ENCODE measurements around the gene GNG4.
"Not testable (repeated sequence)": the region's sequence is repeated elsewhere in the genome, so short reads cannot be mapped to it uniquely, and the experiment has no call there.

Gene GNG4

DNA sequence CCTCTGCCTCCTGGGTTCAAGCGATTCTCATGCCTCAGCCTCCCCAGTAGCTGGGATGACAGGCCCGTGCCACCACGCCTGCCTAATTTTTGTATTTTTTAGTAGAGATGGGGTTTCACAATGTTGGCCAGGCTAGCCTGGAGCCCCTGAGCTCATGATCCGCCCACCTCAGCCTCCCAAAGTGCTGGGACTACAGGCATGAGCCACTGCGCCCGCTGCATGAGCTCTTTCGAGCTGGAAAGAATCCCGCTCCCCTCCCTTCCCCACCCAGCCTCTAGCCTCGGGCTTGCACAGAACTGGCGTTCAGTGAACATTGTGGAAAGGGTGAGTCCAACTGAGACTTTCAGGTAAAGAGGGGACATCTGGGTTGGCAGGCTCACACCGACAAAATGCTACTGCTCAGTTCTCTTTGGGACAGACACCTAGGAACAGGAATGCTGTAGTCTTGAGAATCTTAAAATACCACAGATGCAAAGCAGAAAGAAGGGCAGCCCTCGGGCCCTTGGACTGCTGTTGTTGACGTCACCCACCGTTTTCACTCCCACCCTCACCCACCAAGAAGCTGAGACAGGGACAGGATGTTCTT, 9.7 kb upstream of the GNG4 start:
- Mint-ChIP-seq H3K9me3 (peaks cover 7% of the 10 kb centered on the region), H3K4me1 (no peaks in the 10 kb centered on the region), H3K27me3 (peaks cover 25% of the 10 kb centered on the region), H3K4me3 (no peak overlapping the region), H3K36me3 (peaks cover 28% of the 10 kb centered on the region), H3K27ac (no peak overlapping the region)
- no peak for ATAC-seq

DNA sequence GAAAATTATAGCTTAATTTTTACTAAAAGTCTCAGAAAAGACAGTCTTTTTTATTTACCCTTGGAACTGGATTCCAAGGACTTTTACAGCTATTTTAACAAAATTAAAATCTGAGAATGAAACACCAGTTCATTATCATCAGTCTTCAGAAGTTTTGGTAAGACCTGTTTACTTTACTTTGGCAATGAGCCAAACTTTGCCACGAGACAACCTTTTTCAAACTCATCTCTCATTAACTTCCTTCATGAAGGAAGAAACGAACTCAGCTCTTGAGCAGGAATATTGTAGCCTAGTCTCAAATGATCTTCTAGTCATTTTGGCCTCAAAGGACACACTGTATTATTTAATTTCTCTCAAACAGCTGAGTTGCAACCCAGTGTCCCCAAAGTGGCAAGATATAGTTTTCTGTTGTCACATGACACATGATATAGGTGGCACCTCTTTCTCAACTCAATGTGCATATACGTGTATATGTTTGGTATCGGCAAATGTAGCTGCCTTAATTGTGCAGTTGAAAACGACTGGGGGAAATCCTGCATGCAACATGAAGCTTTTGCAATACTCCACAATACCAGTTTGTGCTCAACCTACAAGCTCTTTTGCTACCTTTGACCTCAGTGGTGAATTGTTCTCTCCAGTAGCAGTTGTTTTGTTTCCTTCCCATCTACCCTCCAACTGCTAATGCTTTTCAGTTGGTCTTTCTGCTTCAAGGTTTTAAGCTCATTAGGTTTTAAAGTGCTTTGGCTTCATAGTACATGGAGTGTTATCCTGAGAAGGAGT, 8.4 kb upstream of the GNG4 start:
- H3K4me3 Mint-ChIP-seq = no peak overlapping the region
- H3K36me3 Mint-ChIP-seq = peaks cover 22% of the 10 kb centered on the region
- peaks cover 9% of the 10 kb centered on the region for H3K9me3 Mint-ChIP-seq
- H3K4me1 Mint-ChIP-seq = no peaks in the 10 kb centered on the region
- ATAC-seq = no peak
- H3K27ac Mint-ChIP-seq = no peak overlapping the region
- H3K27me3 Mint-ChIP-seq = peaks cover 38% of the 10 kb centered on the region

DNA sequence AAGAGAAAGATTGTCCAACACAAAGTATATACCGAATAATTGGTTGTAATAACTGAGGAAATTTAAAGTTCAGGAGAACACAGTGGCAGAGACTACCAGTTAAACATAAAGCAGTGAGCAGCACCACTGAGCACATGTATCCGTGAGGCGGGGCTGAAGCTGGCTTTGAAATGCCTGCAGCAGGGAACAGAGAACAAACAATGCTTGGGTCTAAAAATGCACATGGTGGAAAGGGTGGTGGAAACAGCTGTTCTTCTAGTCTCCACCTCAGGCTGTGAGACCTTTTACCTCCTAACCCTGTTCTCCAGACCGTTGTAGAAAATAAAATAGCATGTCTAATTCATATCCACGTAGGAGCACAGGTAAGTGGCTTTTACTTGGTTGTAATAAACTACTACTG, 7.7 kb upstream of the GNG4 start:
- H3K36me3 Mint-ChIP-seq = peaks cover 17% of the 10 kb centered on the region
- H3K9me3 Mint-ChIP-seq = peaks cover 11% of the 10 kb centered on the region
- no peak overlapping the region for H3K4me3 Mint-ChIP-seq
- no peak overlapping the region for H3K27ac Mint-ChIP-seq
- H3K4me1 Mint-ChIP-seq = no peaks in the 10 kb centered on the region
- H3K27me3 Mint-ChIP-seq = peaks cover 45% of the 10 kb centered on the region
- ATAC-seq = no peak

DNA sequence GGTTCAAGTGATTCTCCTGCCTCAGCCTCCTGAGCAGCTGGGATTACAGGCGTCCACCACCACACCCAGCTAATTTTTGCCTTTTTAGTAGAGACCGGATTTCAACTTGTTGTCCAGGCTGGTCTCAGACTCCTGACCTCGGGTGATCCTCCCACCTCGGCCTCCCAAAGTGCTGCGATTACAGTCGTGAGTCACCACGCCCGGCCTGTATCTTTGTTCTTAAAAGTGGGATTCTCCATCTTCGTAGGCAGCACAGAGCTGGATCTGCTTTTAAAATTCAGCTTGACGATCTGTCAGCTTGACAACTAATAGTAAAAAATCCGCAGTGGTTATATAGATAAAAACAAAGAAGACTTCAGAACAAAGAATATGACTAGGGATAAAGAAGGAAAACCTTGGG, 2.8 kb upstream of the GNG4 start:
- Mint-ChIP-seq H3K9me3 (peaks cover 11% of the 10 kb centered on the region), H3K27ac (no peak overlapping the region), H3K4me3 (no peak overlapping the region), H3K4me1 (peaks cover 16% of the 10 kb centered on the region), H3K27me3 (peaks cover 79% of the 10 kb centered on the region), H3K36me3 (peaks cover 7% of the 10 kb centered on the region)
- ATAC-seq = no peak

DNA sequence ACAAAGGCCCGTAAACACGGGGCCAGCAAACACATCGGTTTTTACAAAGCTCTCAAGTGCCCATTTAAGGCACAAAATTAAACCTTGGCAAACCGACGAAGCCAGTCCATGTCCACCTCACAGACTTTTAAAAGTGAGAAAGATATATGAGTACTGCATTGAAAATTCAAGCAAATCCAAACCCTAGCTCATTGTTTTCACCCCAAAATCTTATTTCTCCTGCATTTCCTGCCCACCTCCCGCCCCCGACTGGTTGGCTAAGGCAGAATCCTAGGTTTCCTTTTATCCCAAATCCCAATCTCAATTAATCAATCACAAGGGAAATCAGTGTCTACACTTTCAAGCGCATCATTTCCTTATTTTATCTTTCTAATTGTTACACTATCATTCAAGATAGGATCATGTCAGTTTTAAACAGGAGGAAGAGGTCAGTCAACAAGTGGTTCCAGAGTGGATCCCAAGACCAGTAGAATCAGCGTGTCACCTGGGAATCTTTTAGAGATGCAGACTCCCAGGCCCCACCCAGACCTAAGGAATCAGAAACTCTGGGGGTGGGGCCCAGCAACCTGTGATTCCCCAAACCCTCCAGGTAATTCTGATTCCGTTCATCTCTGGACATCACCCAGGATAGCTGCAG, 1.7 kb upstream of the GNG4 start:
- Mint-ChIP-seq H3K36me3 (peaks cover 7% of the 10 kb centered on the region), H3K9me3 (peaks cover 11% of the 10 kb centered on the region), H3K4me1 (peaks cover 16% of the 10 kb centered on the region), H3K27ac (no peak overlapping the region), H3K4me3 (peak overlapping the region; percentile 18), H3K27me3 (peaks cover 85% of the 10 kb centered on the region)
- ATAC-seq = no peak

DNA sequence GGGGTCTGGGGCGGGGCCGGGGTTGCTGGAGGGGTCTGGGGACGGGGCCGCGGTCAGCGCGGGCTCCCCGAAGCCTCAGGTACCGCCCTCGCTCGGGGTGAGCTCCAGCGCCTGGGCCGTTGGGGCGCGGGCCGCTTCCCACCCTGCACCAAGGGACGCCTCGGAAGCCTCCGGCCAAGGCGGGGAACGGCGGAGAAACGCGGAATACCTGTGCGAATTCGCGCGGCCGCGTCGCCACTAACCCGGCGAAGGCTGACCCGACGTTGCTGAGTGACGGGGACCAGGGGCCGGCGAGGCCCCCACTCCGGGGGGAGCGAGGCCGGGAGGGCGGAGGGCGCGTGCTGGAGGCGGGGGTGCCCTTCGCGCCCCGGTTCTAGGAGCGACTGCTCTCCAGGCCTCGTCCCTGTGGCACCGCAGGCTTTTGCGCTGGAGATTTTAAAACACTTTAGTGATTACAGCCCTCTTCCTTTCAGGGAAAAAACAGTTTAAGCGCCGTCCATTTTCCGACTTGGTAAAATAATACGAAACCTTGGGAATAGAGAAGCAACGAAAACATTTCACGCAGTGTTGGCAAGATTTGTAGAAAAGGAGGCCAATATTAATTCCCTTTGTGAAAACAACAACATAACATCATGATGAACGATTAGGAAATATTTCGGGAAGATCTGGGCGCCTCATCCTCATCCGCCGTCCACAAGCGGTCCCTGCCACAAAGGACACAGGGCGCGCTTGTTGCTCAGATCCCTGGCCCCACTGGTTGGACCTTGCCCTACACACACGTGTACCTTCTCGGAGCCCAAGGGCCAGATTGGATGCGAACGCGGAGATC, 971 bp upstream of the GNG4 start:
- H3K4me3 Mint-ChIP-seq = peak overlapping the region; percentile 18
- H3K4me1 Mint-ChIP-seq = peaks cover 16% of the 10 kb centered on the region
- H3K27me3 Mint-ChIP-seq = peaks cover 81% of the 10 kb centered on the region
- H3K36me3 Mint-ChIP-seq = peaks cover 7% of the 10 kb centered on the region
- peaks cover 11% of the 10 kb centered on the region for H3K9me3 Mint-ChIP-seq
- H3K27ac Mint-ChIP-seq = no peak overlapping the region
- ATAC-seq = peak; percentile 37

DNA sequence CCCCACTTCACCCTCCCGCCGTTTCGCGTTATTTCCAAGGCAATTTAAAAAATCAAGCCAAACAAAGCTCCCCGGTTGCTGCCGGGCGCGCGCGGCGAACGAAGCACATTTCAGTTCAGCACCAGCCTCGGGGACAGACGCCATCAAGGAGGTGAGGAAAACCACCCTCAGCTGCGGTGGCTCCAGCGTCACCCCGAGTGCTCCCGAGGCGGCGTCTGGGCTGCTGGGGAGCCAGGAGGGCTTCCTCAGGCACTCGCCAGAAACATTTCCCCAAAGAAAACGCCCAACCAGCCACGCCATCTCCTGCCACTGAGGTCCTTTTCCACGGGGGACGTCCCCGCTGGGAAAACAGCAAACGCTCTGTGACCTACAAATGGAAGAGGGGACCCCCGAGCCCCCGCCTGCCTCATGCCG, 623 bp downstream of the GNG4 start:
- no peak for ATAC-seq
- peaks cover 5% of the 10 kb centered on the region for H3K9me3 Mint-ChIP-seq
- H3K4me1 Mint-ChIP-seq = peaks cover 16% of the 10 kb centered on the region
- H3K27me3 Mint-ChIP-seq = peaks cover 72% of the 10 kb centered on the region
- H3K36me3 Mint-ChIP-seq = no peaks in the 10 kb centered on the region
- peak overlapping the region; percentile 72 for H3K4me3 Mint-ChIP-seq
- H3K27ac Mint-ChIP-seq = no peak overlapping the region

DNA sequence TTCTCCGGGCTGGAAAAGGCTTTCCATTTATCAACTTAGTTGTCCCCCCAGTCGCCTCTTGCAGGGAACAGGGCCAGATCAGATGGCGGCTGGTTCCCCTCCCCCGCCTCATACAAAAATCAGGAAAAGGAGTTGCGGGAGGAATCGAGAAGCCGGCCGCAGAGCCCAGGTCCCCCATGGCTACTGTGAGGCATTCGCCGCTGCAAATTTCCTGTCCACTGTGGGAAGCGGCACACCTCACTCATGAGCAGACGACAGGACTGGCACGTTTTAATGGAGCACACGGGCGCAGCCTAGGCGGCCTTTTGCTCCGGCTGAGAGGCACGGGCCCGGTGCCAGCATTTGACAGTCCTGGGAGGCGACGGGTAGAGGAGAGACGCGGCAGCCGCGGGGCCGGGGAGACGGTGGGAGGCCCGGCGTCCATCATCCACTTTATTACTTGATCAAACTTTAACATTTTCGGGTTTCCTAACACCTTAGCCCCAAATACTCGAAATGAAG, 1.1 kb downstream of the GNG4 start:
- Mint-ChIP-seq H3K4me1 (peaks cover 16% of the 10 kb centered on the region), H3K9me3 (peaks cover 5% of the 10 kb centered on the region), H3K4me3 (peak overlapping the region; percentile 72), H3K27me3 (peaks cover 72% of the 10 kb centered on the region), H3K36me3 (no peaks in the 10 kb centered on the region), H3K27ac (no peak overlapping the region)
- ATAC-seq = no peak

DNA sequence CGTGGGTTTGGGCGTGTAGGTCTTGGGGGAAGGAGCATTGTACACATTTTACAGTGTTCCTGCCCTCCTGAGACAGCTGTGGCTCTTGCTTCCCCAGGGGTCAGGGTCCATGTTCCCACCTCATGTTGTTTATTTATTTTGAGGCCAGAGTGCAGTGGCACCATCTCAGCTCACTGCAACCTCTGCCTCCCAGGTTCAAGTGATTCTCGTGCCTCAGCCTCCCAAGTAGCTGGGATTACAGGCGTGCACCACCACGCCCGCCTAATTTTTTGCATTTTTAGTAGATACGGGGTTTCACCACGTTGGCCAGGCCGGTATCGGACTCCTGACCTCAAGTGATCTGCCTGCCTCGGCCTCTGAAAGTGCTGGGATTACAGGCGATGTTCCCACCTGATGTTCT, 2.0 kb downstream of the GNG4 start:
- not testable (repeated sequence) for H3K4me3 Mint-ChIP-seq, ATAC-seq, H3K27ac Mint-ChIP-seq, H3K36me3 Mint-ChIP-seq, H3K9me3 Mint-ChIP-seq
- peaks cover 25% of the 10 kb centered on the region for H3K4me1 Mint-ChIP-seq
- peaks cover 72% of the 10 kb centered on the region for H3K27me3 Mint-ChIP-seq

DNA sequence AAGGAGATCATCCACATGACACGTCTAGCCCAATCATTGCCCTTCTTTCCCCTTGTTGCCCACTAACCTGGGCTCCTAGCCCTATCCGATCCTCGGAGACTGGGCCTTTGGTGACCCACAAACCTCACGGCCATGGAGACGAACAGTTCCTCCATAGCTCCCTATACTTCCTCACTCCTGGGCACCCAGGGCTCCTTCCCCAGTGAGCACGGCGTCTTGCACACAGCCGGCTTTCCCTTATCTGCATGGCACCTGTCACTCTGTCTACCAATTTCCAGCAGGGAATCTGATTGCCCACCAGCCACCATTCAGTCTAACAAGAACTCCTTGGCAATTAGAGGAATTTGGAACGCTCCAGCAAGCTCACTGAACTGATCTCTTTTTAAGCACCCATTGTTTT, 3.1 kb downstream of the GNG4 start:
- Mint-ChIP-seq H3K4me3 (no peak overlapping the region), H3K27me3 (peaks cover 72% of the 10 kb centered on the region), H3K27ac (no peak overlapping the region)

DNA sequence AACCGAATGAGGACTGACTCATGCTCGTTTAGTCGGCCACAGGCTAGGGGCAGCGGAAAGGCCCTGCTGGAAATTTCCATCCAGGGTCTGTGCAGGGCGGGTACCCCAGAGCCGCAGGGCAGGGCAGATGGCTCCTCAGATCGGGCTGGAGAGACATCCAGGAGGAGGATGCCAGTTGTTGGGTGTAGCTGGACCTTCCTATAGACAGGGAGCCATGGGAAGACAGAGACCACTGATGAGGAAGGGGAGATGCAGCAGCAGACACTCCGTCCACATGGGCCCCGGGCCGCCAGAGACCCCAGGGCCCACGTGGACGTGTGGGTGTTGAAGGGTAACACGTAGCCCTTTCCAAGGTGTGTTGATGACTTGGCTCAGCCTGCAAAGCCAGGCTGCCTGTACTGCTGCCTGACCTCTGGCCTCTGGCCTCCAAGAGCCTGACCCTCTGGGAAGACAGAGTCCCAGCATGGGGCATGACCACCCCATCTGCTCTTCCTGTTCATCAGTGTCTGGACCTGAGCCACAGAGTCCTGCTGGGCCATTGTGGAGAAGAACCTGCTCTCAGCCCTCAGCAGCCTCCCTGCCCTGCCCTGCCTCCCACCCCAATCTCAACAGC, 4.8 kb downstream of the GNG4 start:
- Mint-ChIP-seq H3K4me1 (peaks cover 28% of the 10 kb centered on the region), H3K36me3 (no peaks in the 10 kb centered on the region), H3K9me3 (no peaks in the 10 kb centered on the region), H3K4me3 (no peak overlapping the region), H3K27ac (no peak overlapping the region), H3K27me3 (peaks cover 63% of the 10 kb centered on the region)
- no peak for ATAC-seq

More for the DNA sequence above, 3.1 kb downstream of the GNG4 start:
- peaks cover 35% of the 10 kb centered on the region for H3K4me1 Mint-ChIP-seq
- H3K36me3 Mint-ChIP-seq = no peaks in the 10 kb centered on the region
- H3K9me3 Mint-ChIP-seq = no peaks in the 10 kb centered on the region
- no peak for ATAC-seq

DNA sequence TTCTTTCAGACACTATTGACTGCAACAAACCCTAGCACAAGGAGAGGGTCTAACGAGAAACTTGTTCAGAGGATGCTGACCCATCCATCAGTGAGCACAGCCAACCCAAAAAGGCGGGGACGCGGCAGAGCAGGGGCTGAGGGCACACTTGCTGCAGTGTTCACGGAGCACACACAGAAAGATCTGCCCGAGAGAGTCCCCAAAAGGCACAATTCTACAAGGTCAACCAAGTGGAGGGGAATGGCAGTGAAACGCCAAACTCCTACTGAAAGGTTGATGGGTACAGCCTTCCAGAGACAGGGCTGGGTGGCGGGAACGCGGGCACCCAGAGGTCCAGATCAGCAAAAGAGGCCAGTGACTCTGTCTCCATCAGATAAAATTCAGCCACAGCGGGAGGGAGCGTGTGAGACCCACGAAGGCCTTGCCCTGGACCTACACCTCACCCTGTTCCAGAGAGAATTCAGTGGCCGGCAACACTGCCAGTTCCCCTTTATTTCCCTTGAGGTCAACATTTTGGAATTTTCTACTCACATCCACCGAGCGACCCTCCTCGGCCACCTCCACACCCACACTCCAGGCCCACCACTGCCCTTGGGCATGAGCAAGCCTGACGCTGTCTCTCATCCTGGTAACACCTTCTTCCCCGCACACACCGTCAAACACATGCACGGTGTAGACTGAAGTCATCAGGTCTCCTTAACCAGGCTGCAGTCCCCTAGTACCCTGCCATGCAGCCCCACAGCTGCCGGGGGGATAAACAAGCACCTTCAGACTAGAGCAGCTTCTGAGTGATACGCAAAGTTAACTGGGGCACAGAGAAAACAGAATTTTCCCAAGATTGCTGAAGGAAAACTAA, 5.5 kb downstream of the GNG4 start:
- H3K36me3 Mint-ChIP-seq = no peaks in the 10 kb centered on the region
- H3K4me3 Mint-ChIP-seq = no peak overlapping the region
- peaks cover 28% of the 10 kb centered on the region for H3K4me1 Mint-ChIP-seq
- peaks cover 68% of the 10 kb centered on the region for H3K27me3 Mint-ChIP-seq
- no peaks in the 10 kb centered on the region for H3K9me3 Mint-ChIP-seq
- H3K27ac Mint-ChIP-seq = no peak overlapping the region
- ATAC-seq = no peak

DNA sequence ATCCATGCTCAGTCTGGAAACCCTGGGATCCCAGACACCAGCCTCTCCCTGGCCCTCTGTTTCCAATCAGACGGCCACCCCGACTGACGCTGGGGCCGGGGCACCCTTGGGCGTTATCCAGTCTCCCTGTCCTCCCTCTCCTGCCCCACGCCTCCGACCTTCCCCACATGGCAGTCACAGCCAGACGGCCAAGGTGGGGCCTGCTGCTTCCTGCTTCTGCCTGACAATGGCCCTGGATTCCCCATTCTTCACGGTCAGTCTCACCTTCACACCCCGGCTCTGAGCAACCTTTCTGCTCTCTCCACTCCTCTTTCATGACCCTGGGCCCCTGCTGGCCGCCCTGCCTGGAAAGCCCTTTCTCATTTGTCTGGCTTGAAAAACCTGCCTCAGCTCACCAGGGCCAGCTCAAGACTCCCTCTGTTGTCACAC, 6.6 kb downstream of the GNG4 start:
- ATAC-seq = no peak
- peaks cover 19% of the 10 kb centered on the region for H3K4me1 Mint-ChIP-seq
- H3K4me3 Mint-ChIP-seq = peak overlapping the region; percentile 28
- H3K36me3 Mint-ChIP-seq = no peaks in the 10 kb centered on the region
- H3K9me3 Mint-ChIP-seq = no peaks in the 10 kb centered on the region
- peaks cover 64% of the 10 kb centered on the region for H3K27me3 Mint-ChIP-seq
- H3K27ac Mint-ChIP-seq = peak overlapping the region; percentile 43
